ENCODE data around the gene CNEP1R1. TPM values are rescaled to one million over a fixed set of nuclear protein-coding genes. Genes with fewer than 3 reads are reported as not detected.
A peak's percentile ranks its signal among the peaks of the same experiment; 100 is the strongest.

The CNEP1R1 gene
- total RNA-seq, 1 donor from 2014 or later, result 38.3 TPM

- no peak for DNase-seq (ENCODE audit: low spot score)
Observed at GRCh38 chr16:50065241-50065623, 40.2 kb downstream of the CNEP1R1 start.

- peak; percentile 94 for DNase-seq (ENCODE audit: low spot score)
Observed at GRCh38 chr16:50065624-50066481, 40.8 kb downstream of the CNEP1R1 start, which contains the start of gene HEATR3. TSS of gene HEATR3 (plus strand) at chr16:50065970. CDS start at chr16:50066132, 162 bp downstream.

- DNase-seq (ENCODE audit: low spot score), result no peak
Observed at GRCh38 chr16:50066482-50067289, 41.7 kb downstream of the CNEP1R1 start.

- DNase-seq (ENCODE audit: low spot score), result peak; percentile 46
Observed at GRCh38 chr16:50067290-50067853, 42.3 kb downstream of the CNEP1R1 start.

- no peak for DNase-seq (ENCODE audit: low spot score)
Observed at GRCh38 chr16:50068550-50068949, 43.5 kb downstream of the CNEP1R1 start.

GRCh38 chr16:50069060-50069459 lies 44.0 kb downstream of the CNEP1R1 start:
- no peak for DNase-seq (ENCODE audit: low spot score)

GRCh38 chr16:50071075-50071671 lies 46.1 kb downstream of the CNEP1R1 start:
- peak; percentile 6 for DNase-seq (ENCODE audit: low spot score)

- DNase-seq (ENCODE audit: low spot score), result no peak
Observed at GRCh38 chr16:50072730-50073129, 47.7 kb downstream of the CNEP1R1 start.

GRCh38 chr16:50079397-50080140 lies 54.5 kb downstream of the CNEP1R1 start:
- no peak for DNase-seq (ENCODE audit: low spot score)

GRCh38 chr16:50081428-50082018 lies 56.5 kb downstream of the CNEP1R1 start:
- no peak for DNase-seq (ENCODE audit: low spot score)

- DNase-seq (ENCODE audit: low spot score), result no peak
Observed at GRCh38 chr16:50083996-50084395, 59.0 kb downstream of the CNEP1R1 start.

GRCh38 chr16:50086176-50086575 lies 61.2 kb downstream of the CNEP1R1 start:
- no peak for DNase-seq (ENCODE audit: low spot score)

Other genes starting within 250 kb of the CNEP1R1 start
- gene ZNF423, start 169.1 kb upstream of the CNEP1R1 start, total RNA-seq (ENCODE audit: insufficient read depth, low replicate concordance), result 12.3 TPM
- 34.4 TPM for gene HEATR3, start 40.7 kb downstream of the CNEP1R1 start, total RNA-seq (ENCODE audit: insufficient read depth, low replicate concordance)
- gene TENT4B, start 128.1 kb downstream of the CNEP1R1 start, total RNA-seq (ENCODE audit: insufficient read depth, low replicate concordance), result 20.7 TPM
- gene ADCY7, start 241.3 kb downstream of the CNEP1R1 start, total RNA-seq (ENCODE audit: insufficient read depth, low replicate concordance), result 29.4 TPM